Measurements from ENCODE around the gene CCDC74B.
A peak's percentile ranks its signal among the peaks of the same experiment; 100 is the strongest.
"Not testable (repeated sequence)": the region's sequence is repeated elsewhere in the genome, so short reads cannot be mapped to it uniquely, and the experiment has no call there.

Gene CCDC74B

GRCh38 chr2:130145006-130145414 is at the start of gene CCDC74B:
Gene CCDC74B, minus strand, starts transcription at chr2:130145112. Its CDS starts 116 bp downstream, at chr2:130144996.
- Histone ChIP-seq H3K4me3 (ENCODE audit: low read depth, low read length) (peak within 1 kb of the TSS; percentile 72), H2AFZ (ENCODE audit: low read length, unreplicated experiment) (peak within 1 kb of the TSS; percentile 60)
- not testable (repeated sequence) for H3K36me3 ChIP-seq (ENCODE audit: insufficient read depth, low read length); H3K27ac ChIP-seq (ENCODE audit: low read depth, low read length); H3K27me3 ChIP-seq (ENCODE audit: insufficient read depth, low read length); H3K79me2 ChIP-seq (ENCODE audit: control insufficient read depth, insufficient read depth, low read length, unreplicated experiment); H3K4me1 ChIP-seq (ENCODE audit: control insufficient read depth, insufficient read depth, low read length, unreplicated experiment)

- not testable (repeated sequence) for H3K36me3 ChIP-seq (ENCODE audit: insufficient read depth, low read length); H2AFZ ChIP-seq (ENCODE audit: low read length, unreplicated experiment); H3K27ac ChIP-seq (ENCODE audit: low read depth, low read length); H3K79me2 ChIP-seq (ENCODE audit: control insufficient read depth, insufficient read depth, low read length, unreplicated experiment); H3K4me1 ChIP-seq (ENCODE audit: control insufficient read depth, insufficient read depth, low read length, unreplicated experiment); H3K27me3 ChIP-seq (ENCODE audit: insufficient read depth, low read length); H3K4me3 ChIP-seq (ENCODE audit: low read depth, low read length)
These were observed 48.9 kb upstream of the CCDC74B start for GRCh38 chr2:130193824-130194223.

- H3K27ac ChIP-seq (ENCODE audit: low read depth, low read length); H3K4me3 ChIP-seq (ENCODE audit: low read depth, low read length): not testable (repeated sequence)
These were observed 47.5 kb upstream of the CCDC74B start for GRCh38 chr2:130192451-130192850.

GRCh38 chr2:130191319-130191718 is 46.4 kb upstream of the CCDC74B start:
- not testable (repeated sequence) for H2AFZ ChIP-seq (ENCODE audit: low read length, unreplicated experiment); H3K36me3 ChIP-seq (ENCODE audit: insufficient read depth, low read length); H3K27me3 ChIP-seq (ENCODE audit: insufficient read depth, low read length); H3K27ac ChIP-seq (ENCODE audit: low read depth, low read length); H3K4me3 ChIP-seq (ENCODE audit: low read depth, low read length); H3K4me1 ChIP-seq (ENCODE audit: control insufficient read depth, insufficient read depth, low read length, unreplicated experiment); H3K79me2 ChIP-seq (ENCODE audit: control insufficient read depth, insufficient read depth, low read length, unreplicated experiment)

More at GRCh38 chr2:130192451-130192850, 47.5 kb upstream of the CCDC74B start:
- not testable (repeated sequence) for H3K27me3 ChIP-seq (ENCODE audit: insufficient read depth, low read length); H3K79me2 ChIP-seq (ENCODE audit: control insufficient read depth, insufficient read depth, low read length, unreplicated experiment); H3K4me1 ChIP-seq (ENCODE audit: control insufficient read depth, insufficient read depth, low read length, unreplicated experiment); H3K36me3 ChIP-seq (ENCODE audit: insufficient read depth, low read length); H2AFZ ChIP-seq (ENCODE audit: low read length, unreplicated experiment)

DNA sequence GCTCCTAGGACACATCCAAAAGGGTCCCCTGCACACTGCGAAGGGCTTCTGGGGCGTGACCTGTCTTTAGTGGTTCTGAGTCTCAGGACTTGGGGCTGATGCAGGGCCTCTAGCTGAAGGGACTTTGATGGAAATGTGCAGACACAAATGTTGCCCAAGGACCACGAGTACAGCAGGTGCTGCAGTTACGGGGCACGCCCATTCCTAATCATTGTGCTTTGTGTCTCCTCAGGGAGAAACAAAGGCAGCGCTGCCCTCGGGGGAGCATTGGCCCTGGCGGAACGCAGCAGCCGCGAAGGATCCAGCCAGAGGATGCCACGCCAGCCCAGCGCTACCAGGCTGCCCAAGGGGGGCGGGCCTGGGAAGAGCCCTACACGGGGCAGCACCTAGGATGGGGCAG is 45.3 kb upstream of the CCDC74B start:
- no peak overlapping the region for H3K4me3 ChIP-seq (ENCODE audit: low read depth, low read length)

DNA sequence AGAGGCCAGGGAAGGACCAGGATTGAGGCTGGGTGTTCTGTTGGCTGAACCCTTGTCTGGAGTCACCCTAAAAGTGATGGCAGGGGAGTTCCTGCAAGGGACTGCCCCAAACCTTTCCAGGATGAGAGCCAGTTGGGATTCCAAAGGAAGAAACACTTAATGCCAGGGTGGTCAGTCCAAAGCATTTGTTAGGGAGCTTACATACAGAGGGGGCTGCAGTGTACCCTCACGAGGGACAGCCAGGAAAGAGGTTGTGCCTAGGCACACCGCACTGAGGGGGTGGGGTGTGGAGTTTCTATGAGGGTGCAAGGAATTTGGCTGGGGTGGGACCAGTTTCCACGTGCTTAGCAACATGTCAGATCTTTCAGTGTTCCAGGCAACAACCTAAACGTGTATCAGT is 44.0 kb upstream of the CCDC74B start:
- H3K4me1 ChIP-seq (ENCODE audit: control insufficient read depth, insufficient read depth, low read length, unreplicated experiment); H3K4me3 ChIP-seq (ENCODE audit: low read depth, low read length); H3K36me3 ChIP-seq (ENCODE audit: insufficient read depth, low read length); H2AFZ ChIP-seq (ENCODE audit: low read length, unreplicated experiment); H3K27me3 ChIP-seq (ENCODE audit: insufficient read depth, low read length); H3K27ac ChIP-seq (ENCODE audit: low read depth, low read length): not testable (repeated sequence)
- peaks cover 12% of the 10 kb centered on the region for H3K79me2 ChIP-seq (ENCODE audit: control insufficient read depth, insufficient read depth, low read length, unreplicated experiment)

More for the DNA sequence above, 45.3 kb upstream of the CCDC74B start:
- no peaks in the 10 kb centered on the region for H3K4me1 ChIP-seq (ENCODE audit: control insufficient read depth, insufficient read depth, low read length, unreplicated experiment)
- no peak overlapping the region for H2AFZ ChIP-seq (ENCODE audit: low read length, unreplicated experiment)
- no peaks in the 10 kb centered on the region for H3K27me3 ChIP-seq (ENCODE audit: insufficient read depth, low read length)
- H3K79me2 ChIP-seq (ENCODE audit: control insufficient read depth, insufficient read depth, low read length, unreplicated experiment), result peaks cover 4% of the 10 kb centered on the region
- H3K27ac ChIP-seq (ENCODE audit: low read depth, low read length), result no peak overlapping the region
- H3K36me3 ChIP-seq (ENCODE audit: insufficient read depth, low read length), result no peaks in the 10 kb centered on the region

DNA sequence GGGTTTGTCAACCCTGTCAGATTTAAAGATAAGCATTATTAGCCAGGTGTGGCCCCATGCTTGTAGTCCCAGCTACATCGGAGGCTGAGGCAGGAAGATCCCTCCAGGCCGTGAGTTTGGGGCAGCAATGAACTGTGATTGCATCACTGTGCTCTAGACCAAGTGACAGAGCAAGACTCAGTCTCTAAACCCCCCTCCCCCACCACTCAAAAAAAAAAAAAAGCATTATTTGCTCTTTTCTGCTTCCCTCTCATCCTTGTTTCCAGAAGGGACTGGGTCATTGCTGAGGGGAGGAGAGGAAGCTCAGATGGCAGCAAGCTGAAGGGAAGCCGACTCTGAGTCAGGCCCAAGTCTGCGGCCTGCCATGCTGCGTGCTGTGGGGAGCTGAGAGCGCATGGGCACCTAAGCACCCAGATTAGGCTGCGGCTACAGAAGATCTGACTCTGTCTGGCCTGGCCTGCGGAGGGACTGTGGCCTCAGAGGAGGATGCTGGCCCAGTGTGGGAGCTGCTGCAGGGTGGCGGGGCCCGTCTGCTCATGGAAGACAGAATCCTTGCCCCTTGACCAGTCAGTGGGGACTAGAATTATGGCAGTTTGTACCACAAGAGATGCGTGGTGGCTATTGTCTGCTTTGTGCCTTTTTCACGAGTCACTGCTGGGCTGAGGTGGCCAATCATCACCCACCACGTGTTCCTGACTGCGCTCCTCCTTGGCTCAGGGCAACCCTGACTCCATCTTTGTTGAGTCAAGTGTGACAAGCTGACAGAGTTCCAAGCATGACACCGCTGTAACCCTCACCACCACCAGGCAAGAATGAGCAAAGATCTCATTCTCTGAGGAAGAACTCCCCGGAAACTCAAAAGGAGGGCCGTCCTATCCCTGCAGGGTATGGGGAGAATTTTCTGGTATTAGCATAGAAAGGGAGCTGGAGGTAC is 43.2 kb upstream of the CCDC74B start:
- not testable (repeated sequence) for H2AFZ ChIP-seq (ENCODE audit: low read length, unreplicated experiment); H3K27me3 ChIP-seq (ENCODE audit: insufficient read depth, low read length); H3K4me1 ChIP-seq (ENCODE audit: control insufficient read depth, insufficient read depth, low read length, unreplicated experiment); H3K4me3 ChIP-seq (ENCODE audit: low read depth, low read length); H3K27ac ChIP-seq (ENCODE audit: low read depth, low read length); H3K36me3 ChIP-seq (ENCODE audit: insufficient read depth, low read length)
- peaks cover 20% of the 10 kb centered on the region for H3K79me2 ChIP-seq (ENCODE audit: control insufficient read depth, insufficient read depth, low read length, unreplicated experiment)

DNA sequence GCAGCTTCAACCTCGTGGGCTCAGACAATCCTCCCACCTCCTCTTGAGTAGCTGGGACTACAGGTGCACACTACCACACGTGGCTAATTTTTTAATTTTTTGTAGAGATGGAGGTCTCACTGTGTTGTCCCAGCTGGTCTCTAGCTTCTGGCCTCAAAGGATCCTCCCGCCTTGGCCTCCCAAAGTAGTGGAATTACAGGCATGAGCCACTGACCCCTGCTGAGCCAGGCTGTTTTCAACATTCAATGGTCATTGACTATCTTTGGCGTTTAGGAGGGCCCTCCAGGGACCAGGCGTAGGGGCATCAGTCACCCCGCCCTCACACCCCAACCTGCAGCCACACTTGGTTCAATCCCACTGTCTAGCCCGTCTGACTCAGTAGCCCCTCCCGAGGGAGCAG is 42.4 kb upstream of the CCDC74B start:
- Histone ChIP-seq H3K79me2 (ENCODE audit: control insufficient read depth, insufficient read depth, low read length, unreplicated experiment) (peaks cover 24% of the 10 kb centered on the region), H2AFZ (ENCODE audit: low read length, unreplicated experiment) (no peak overlapping the region), H3K27me3 (ENCODE audit: insufficient read depth, low read length) (no peaks in the 10 kb centered on the region), H3K4me3 (ENCODE audit: low read depth, low read length) (no peak overlapping the region), H3K36me3 (ENCODE audit: insufficient read depth, low read length) (no peaks in the 10 kb centered on the region), H3K4me1 (ENCODE audit: control insufficient read depth, insufficient read depth, low read length, unreplicated experiment) (peaks cover 10% of the 10 kb centered on the region), H3K27ac (ENCODE audit: low read depth, low read length) (no peak overlapping the region)

DNA sequence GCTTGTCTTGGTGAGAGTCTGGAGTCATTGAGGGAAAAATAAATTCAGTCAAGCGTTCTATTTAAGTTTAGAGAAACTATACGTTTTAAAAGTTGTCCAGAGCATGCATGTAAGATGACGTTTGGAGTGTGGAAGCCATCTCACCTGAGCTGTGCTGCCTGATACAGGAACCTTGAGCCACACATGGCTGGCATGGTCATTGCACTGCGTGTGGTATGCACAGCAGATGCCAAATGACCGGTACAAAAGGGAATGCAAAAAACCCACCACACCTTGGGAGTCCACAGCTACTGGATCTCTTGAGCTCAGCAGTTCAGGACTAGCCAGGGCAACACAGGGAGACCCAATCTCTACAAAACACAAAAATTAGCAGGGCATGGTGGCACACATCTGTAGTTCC is 41.5 kb upstream of the CCDC74B start:
- Histone ChIP-seq H3K4me1 (ENCODE audit: control insufficient read depth, insufficient read depth, low read length, unreplicated experiment) (peaks cover 10% of the 10 kb centered on the region), H3K27me3 (ENCODE audit: insufficient read depth, low read length) (no peaks in the 10 kb centered on the region), H3K36me3 (ENCODE audit: insufficient read depth, low read length) (no peaks in the 10 kb centered on the region), H3K4me3 (ENCODE audit: low read depth, low read length) (no peak overlapping the region), H2AFZ (ENCODE audit: low read length, unreplicated experiment) (no peak overlapping the region), H3K79me2 (ENCODE audit: control insufficient read depth, insufficient read depth, low read length, unreplicated experiment) (peaks cover 24% of the 10 kb centered on the region), H3K27ac (ENCODE audit: low read depth, low read length) (no peak overlapping the region)

GRCh38 chr2:130185896-130186295 is 41.0 kb upstream of the CCDC74B start:
- Histone ChIP-seq H3K36me3 (ENCODE audit: insufficient read depth, low read length) (no peaks in the 10 kb centered on the region), H3K27me3 (ENCODE audit: insufficient read depth, low read length) (no peaks in the 10 kb centered on the region), H3K27ac (ENCODE audit: low read depth, low read length) (no peak overlapping the region), H2AFZ (ENCODE audit: low read length, unreplicated experiment) (no peak overlapping the region), H3K4me3 (ENCODE audit: low read depth, low read length) (no peak overlapping the region), H3K79me2 (ENCODE audit: control insufficient read depth, insufficient read depth, low read length, unreplicated experiment) (peaks cover 29% of the 10 kb centered on the region), H3K4me1 (ENCODE audit: control insufficient read depth, insufficient read depth, low read length, unreplicated experiment) (peaks cover 10% of the 10 kb centered on the region)

DNA sequence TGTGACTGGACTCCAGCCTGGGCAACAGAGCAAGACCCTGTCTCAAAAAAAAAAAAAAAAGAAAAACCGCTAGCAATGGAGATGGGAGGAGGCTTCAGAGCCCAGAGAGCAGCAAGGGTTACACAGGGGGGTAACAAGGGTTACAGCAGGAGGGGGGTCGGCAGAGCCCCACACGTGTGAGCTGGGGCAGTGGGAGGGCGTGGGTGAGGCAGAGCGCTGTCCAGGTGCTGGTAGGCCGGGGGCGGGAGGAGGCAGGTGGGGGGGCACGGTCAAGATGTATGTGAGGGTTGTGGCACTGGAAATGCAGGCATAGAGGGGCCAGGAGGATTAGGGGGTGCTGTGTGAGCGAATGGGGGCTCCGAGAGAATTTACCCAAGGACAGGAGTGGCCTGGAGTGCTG is 40.5 kb upstream of the CCDC74B start:
- H3K27ac ChIP-seq (ENCODE audit: low read depth, low read length), result no peak overlapping the region
- peaks cover 34% of the 10 kb centered on the region for H3K79me2 ChIP-seq (ENCODE audit: control insufficient read depth, insufficient read depth, low read length, unreplicated experiment)
- no peak overlapping the region for H3K4me3 ChIP-seq (ENCODE audit: low read depth, low read length)
- peaks cover 10% of the 10 kb centered on the region for H3K4me1 ChIP-seq (ENCODE audit: control insufficient read depth, insufficient read depth, low read length, unreplicated experiment)
- H3K36me3 ChIP-seq (ENCODE audit: insufficient read depth, low read length), result no peaks in the 10 kb centered on the region
- no peaks in the 10 kb centered on the region for H3K27me3 ChIP-seq (ENCODE audit: insufficient read depth, low read length)
- no peak overlapping the region for H2AFZ ChIP-seq (ENCODE audit: low read length, unreplicated experiment)

Measured in ACC112 (cell line).